HuH-7 (cell line): ENCODE results near the gene CDK5.

Experiments
- DNase-seq: peaks from one replicate; pipeline ENCODE4 v3.0.0; 2011; ENCODE audit warnings: low spot score

The CDK5 gene

GRCh38 chr7:151071032-151071866 lies 13.6 kb upstream of the CDK5 start:
- DNase-seq = no peak

- DNase-seq = no peak
Observed at GRCh38 chr7:151070574-151070960, 12.9 kb upstream of the CDK5 start.

- DNase-seq = no peak
Observed at GRCh38 chr7:151069841-151070573, 12.3 kb upstream of the CDK5 start.

GRCh38 chr7:151068069-151068773 lies 10.5 kb upstream of the CDK5 start:
- no peak for DNase-seq

GRCh38 chr7:151066273-151066974 lies 8.7 kb upstream of the CDK5 start:
- DNase-seq = no peak

- DNase-seq = no peak
Observed at GRCh38 chr7:151065516-151065915, 7.8 kb upstream of the CDK5 start.

GRCh38 chr7:151064993-151065392 lies 7.3 kb upstream of the CDK5 start:
- DNase-seq = no peak

GRCh38 chr7:151064454-151064853 lies 6.8 kb upstream of the CDK5 start:
- DNase-seq = no peak

GRCh38 chr7:151063212-151063561 lies 5.5 kb upstream of the CDK5 start:
- peak; percentile 53 for DNase-seq

- peak; percentile 100 for DNase-seq
Observed at GRCh38 chr7:151062399-151063211, 4.9 kb upstream of the CDK5 start.

- peak; percentile 45 for DNase-seq
Observed at GRCh38 chr7:151062111-151062398, 4.4 kb upstream of the CDK5 start.

- no peak for DNase-seq
Observed at GRCh38 chr7:151061213-151062110, 3.8 kb upstream of the CDK5 start.

- DNase-seq = peak; percentile 45
Observed at GRCh38 chr7:151060416-151061212, 2.9 kb upstream of the CDK5 start.

- DNase-seq = no peak
Observed at GRCh38 chr7:151060113-151060415, 2.4 kb upstream of the CDK5 start.

- peak; percentile 95 for DNase-seq
Observed at GRCh38 chr7:151059367-151060112, 1.8 kb upstream of the CDK5 start, which contains the start of gene SLC4A2. Gene SLC4A2 (plus strand): TSS chr7:151059589. CDS start chr7:151061988, 2,399 bp downstream.

- no peak for DNase-seq
Observed at GRCh38 chr7:151058781-151059366, 1.2 kb upstream of the CDK5 start.

GRCh38 chr7:151057989-151058780 lies 488 bp upstream of the CDK5 start:
- peak; percentile 100 for DNase-seq
